HL-60/S4 treated with phorbol 12-myristate 13-acetate at 8.2 ng/mL for 4 days and 3 days (cell line): ENCODE results near the gene MICAL3.

ENCODE experiments used
- in situ Hi-C: fragments of 300-500 bp; cut with MboI; formaldehyde crosslinking; loops from 2 replicates; pipeline ENCODE4 v1.15.0; 2022; ENCODE audit warnings: low sequenced_read_pairs

Gene MICAL3

DNA sequence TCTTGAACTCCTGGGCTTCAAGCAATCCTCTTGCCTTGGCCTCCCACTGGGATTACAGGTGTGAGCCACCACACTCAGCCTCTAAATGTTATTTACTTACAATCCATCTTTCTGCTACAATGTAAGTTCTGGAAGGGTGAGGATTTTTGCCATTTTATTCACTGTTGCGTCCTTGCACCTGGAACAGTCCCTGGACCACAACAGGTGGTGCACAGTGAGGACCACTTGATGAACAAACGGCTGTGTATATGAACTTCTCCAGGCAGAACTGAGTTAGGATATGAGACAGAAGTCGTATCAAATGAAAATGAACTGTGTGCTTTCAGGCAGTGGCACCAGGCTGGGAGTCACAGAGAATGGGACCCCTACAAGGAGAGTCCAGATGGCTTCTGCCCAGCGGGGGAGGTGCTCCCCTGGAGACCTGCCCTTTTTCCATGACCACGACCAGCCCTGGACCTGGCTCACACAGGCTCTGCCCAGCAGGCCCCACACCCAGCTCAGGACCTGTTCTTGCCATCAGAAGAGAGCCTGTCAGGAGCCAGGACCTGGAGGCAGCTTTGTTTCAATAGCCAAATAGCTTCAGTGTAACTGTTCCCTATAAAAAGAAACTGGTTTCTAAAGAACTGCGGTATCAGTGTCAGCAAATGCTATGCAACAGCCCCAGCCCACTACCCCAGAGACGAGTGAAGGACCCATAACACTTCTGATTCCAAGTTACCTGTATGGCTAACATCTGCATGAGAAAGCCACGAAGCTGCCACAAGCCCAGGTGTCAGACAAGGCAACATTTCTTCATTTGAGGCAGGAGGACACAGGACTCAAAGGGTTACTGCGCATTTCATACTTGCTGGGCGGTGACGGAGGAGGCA, 104.9 kb downstream of the MICAL3 start:
- in situ Hi-C loops, result loop anchor here (25.0 kb wide), 1 partner anchor 143 kb away; no protein-coding TSS in a partner anchor

GRCh38 chr22:17918840-17919239, 105.5 kb downstream of the MICAL3 start:
- in situ Hi-C loops, result loop anchor here (25.0 kb wide), 1 partner anchor 143 kb away; no protein-coding TSS in a partner anchor

DNA sequence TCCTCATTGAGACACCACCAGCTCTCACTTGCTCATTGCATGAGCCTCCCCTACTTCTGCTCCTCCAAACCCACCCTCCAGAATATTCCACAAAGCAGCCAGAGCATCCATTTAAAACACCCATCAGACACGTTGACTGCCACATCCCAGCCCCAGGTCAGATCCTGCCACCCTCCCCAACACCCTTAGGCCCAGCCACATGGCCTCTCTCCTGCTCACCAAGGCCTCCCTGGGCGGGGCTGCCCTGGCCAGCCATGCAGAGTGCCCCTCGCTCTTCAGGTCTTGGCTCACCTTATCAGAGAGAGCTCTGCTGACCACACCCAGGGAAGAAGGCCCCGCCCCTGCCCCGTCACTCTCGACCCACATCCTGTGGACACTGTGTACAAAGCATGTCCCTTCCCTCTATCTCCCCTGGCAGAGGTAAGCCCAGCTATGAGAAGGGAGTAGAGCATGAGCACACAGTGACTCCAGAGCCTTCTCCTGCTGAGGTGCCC, 106.8 kb downstream of the MICAL3 start:
- in situ Hi-C loops, result loop anchor here (25.0 kb wide), 1 partner anchor 145 kb away; no protein-coding TSS in a partner anchor

GRCh38 chr22:17916226-17916889, 108.0 kb downstream of the MICAL3 start:
- in situ Hi-C loops, result loop anchor here (25.0 kb wide), 1 partner anchor 146 kb away; no protein-coding TSS in a partner anchor

GRCh38 chr22:17915676-17916075, 108.7 kb downstream of the MICAL3 start:
- in situ Hi-C loops, result loop anchor here (25.0 kb wide), 1 partner anchor 147 kb away; no protein-coding TSS in a partner anchor

- in situ Hi-C loops, result loop anchor here (25.0 kb wide), 1 partner anchor 147 kb away; no protein-coding TSS in a partner anchor
Observed at GRCh38 chr22:17915188-17915587, 109.2 kb downstream of the MICAL3 start.

DNA sequence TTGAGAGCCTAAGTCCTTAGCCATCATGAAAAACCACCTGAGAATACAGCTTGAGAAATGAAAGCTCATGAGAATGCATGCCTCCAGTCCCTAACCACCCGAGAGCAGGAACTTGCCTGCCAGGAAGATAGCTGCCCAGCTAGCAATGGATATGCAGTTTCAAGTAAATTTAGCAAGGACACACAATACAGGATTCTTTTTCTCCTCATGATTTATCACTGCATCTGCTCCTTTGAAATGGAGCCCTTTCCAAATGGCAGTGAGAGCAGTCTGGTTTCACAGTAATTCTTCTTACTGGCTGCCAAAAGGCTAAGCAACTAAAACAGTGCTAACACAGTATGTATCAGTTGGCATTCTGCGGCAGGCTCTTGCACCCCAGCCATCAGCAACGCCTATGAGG, 109.9 kb downstream of the MICAL3 start:
- in situ Hi-C loops, result loop anchor here (25.0 kb wide), 1 partner anchor 148 kb away; no protein-coding TSS in a partner anchor

DNA sequence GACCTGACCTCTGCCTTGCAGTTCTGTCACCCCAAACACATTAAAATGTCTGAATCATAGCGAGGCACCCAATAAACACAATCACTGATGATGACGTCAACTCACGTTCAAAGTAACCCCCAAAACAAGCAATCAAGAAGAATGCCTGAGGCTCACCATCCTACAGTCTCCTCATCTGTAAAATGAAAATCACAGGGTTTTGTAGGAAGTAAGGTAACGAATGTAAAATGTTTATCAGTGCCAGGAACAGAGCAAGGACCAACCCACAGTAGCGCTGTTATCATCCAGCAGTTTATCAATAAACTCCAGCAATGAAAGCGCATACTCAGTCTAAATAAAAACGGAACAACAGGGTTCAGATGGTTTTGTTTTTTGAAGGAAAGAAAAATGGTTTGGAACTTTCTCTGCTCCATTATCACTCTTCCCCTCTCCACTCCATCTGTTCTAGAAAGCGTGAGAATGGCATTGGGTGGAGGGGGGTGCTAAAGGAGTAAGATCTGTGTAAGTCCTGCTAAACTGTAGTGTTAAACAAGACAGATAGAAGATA, 110.5 kb downstream of the MICAL3 start:
- in situ Hi-C loops, result loop anchor here (25.0 kb wide), 1 partner anchor 148 kb away; no protein-coding TSS in a partner anchor

- in situ Hi-C loops, result loop anchor here (25.0 kb wide), 1 partner anchor 149 kb away; no protein-coding TSS in a partner anchor
Observed at GRCh38 chr22:17912945-17913721, 111.2 kb downstream of the MICAL3 start.

- in situ Hi-C loops, result loop anchor here (25.0 kb wide), 1 partner anchor 150 kb away; no protein-coding TSS in a partner anchor
Observed at GRCh38 chr22:17911887-17912286, 112.5 kb downstream of the MICAL3 start.

- in situ Hi-C loops, result loop anchor here (25.0 kb wide), 1 partner anchor 151 kb away; no protein-coding TSS in a partner anchor
Observed at GRCh38 chr22:17911312-17911705, 113.1 kb downstream of the MICAL3 start.

- in situ Hi-C loops, result loop anchor here (25.0 kb wide), 1 partner anchor 152 kb away; no protein-coding TSS in a partner anchor
Observed at GRCh38 chr22:17910561-17911311, 113.6 kb downstream of the MICAL3 start.

GRCh38 chr22:17907748-17908051, 116.7 kb downstream of the MICAL3 start:
- in situ Hi-C loops, result loop anchor here (25.0 kb wide), 1 partner anchor 155 kb away; no protein-coding TSS in a partner anchor

GRCh38 chr22:17906978-17907747, 117.2 kb downstream of the MICAL3 start:
- in situ Hi-C loops, result loop anchor here (25.0 kb wide), 1 partner anchor 155 kb away; no protein-coding TSS in a partner anchor

GRCh38 chr22:17905445-17905844, 118.9 kb downstream of the MICAL3 start:
- in situ Hi-C loops, result loop anchor here (25.0 kb wide), 1 partner anchor 157 kb away; no protein-coding TSS in a partner anchor

DNA sequence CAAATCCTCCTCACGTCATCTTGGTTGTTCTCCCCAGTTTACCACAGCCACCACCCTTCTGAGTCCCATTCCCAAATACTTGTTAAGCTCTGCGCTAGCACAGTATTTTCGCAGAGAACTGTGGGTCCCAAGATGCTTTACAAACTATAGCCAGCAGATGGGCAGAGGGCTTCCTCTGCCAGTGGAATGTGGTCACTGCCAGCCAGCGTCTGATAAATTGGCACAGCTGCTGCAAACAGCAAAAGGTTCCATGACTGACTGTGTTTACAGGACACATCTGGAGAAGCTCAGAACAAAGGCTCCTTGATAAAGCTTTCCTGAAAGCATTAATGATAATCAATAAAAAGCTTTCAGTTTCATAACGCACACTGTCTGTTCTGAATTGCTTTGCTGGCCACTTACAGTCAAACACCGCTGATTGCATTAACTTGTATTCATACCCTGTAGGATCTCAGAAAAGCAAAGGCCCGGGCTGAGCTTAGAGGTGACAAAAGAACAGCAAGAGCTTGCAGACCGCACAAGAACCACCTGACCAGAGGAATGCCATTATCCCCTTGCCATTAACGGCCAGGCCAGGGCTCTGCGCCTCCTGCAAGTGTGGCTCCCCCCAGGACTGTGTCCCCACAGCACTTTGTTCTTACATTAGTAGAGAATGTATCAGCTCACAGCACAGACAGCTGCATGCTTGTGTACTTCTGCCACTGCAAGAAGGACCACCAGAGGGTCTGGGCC, 120.6 kb downstream of the MICAL3 start:
- in situ Hi-C loops, result loop anchor here (25.0 kb wide), 1 partner anchor 159 kb away; no protein-coding TSS in a partner anchor

GRCh38 chr22:17902960-17903359, 121.4 kb downstream of the MICAL3 start:
- in situ Hi-C loops, result loop anchor here (25.0 kb wide), 1 partner anchor 159 kb away; no protein-coding TSS in a partner anchor

GRCh38 chr22:17898375-17898774, 126.0 kb downstream of the MICAL3 start:
- in situ Hi-C loops, result no loop called here
